DMS 273 (cell line): ENCODE data around the gene ARHGAP18.

Experiments
- DNase-seq: peaks from one replicate; lab custom pipeline; 2025; ENCODE audit not compliant: unreplicated experiment; lab: John Stamatoyannopoulos, UW

The ARHGAP18 gene

GRCh38 chr6:129695373-129696027 is 14.5 kb downstream of the ARHGAP18 start:
- DNase-seq, result no peak

GRCh38 chr6:129694036-129694435 is 15.9 kb downstream of the ARHGAP18 start:
- no peak for DNase-seq

GRCh38 chr6:129692467-129692866 is 17.5 kb downstream of the ARHGAP18 start:
- no peak for DNase-seq

GRCh38 chr6:129691709-129692108 is 18.3 kb downstream of the ARHGAP18 start:
- DNase-seq, result no peak

GRCh38 chr6:129691043-129691640 is 18.8 kb downstream of the ARHGAP18 start:
- DNase-seq, result no peak

GRCh38 chr6:129686941-129687627 is 22.9 kb downstream of the ARHGAP18 start:
- DNase-seq, result no peak

- no peak for DNase-seq
Measured at GRCh38 chr6:129685662-129686031, 24.3 kb downstream of the ARHGAP18 start.

GRCh38 chr6:129684903-129685661 is 24.9 kb downstream of the ARHGAP18 start:
- DNase-seq, result no peak

- DNase-seq, result no peak
Measured at GRCh38 chr6:129684323-129684884, 25.6 kb downstream of the ARHGAP18 start.

- DNase-seq, result no peak
Measured at GRCh38 chr6:129683601-129684322, 26.2 kb downstream of the ARHGAP18 start.

- DNase-seq, result no peak
Measured at GRCh38 chr6:129681913-129682205, 28.1 kb downstream of the ARHGAP18 start.

GRCh38 chr6:129680633-129681032 is 29.3 kb downstream of the ARHGAP18 start:
- no peak for DNase-seq

- DNase-seq, result peak; percentile 16
Measured at GRCh38 chr6:129679758-129680157, 30.2 kb downstream of the ARHGAP18 start.

- no peak for DNase-seq
Measured at GRCh38 chr6:129679275-129679674, 30.7 kb downstream of the ARHGAP18 start.

GRCh38 chr6:129678463-129678862 is 31.5 kb downstream of the ARHGAP18 start:
- no peak for DNase-seq

GRCh38 chr6:129677620-129678325 is 32.2 kb downstream of the ARHGAP18 start:
- no peak for DNase-seq

- DNase-seq, result no peak
Measured at GRCh38 chr6:129675669-129676472, 34.1 kb downstream of the ARHGAP18 start.

- DNase-seq, result no peak
Measured at GRCh38 chr6:129673748-129674147, 36.2 kb downstream of the ARHGAP18 start.

GRCh38 chr6:129672881-129673631 is 36.9 kb downstream of the ARHGAP18 start:
- DNase-seq, result no peak
